NK-92 (cell line): ENCODE data around the gene DNAAF2.
A peak's percentile ranks its signal among the peaks of the same experiment; 100 is the strongest.
"Not testable (repeated sequence)": the region's sequence is repeated elsewhere in the genome, so short reads cannot be mapped to it uniquely, and the experiment has no call there.

Experiments
- DNase-seq: peaks from one replicate; lab custom pipeline; 2025; ENCODE audit not compliant: unreplicated experiment; lab: John Stamatoyannopoulos, UW

The DNAAF2 gene

GRCh38 chr14:49634547-49635334 lies at the start of gene DNAAF2:
TSS of gene DNAAF2 (minus strand) at chr14:49635244. CDS start at chr14:49635149, 95 bp downstream.
- DNase-seq, result no peak

- DNase-seq, result no peak
Measured at GRCh38 chr14:49679271-49679670, 44.2 kb upstream of the DNAAF2 start.

GRCh38 chr14:49677643-49678042 lies 42.6 kb upstream of the DNAAF2 start:
- no peak for DNase-seq

- no peak for DNase-seq
Measured at GRCh38 chr14:49673586-49673985, 38.5 kb upstream of the DNAAF2 start.

- DNase-seq, result no peak
Measured at GRCh38 chr14:49670475-49670874, 35.4 kb upstream of the DNAAF2 start.

GRCh38 chr14:49659526-49660455 lies 24.7 kb upstream of the DNAAF2 start:
- no peak for DNase-seq

- not testable (repeated sequence) for DNase-seq
Measured at GRCh38 chr14:49657500-49657899, 22.5 kb upstream of the DNAAF2 start.

- DNase-seq, result no peak
Measured at GRCh38 chr14:49654511-49654910, 19.5 kb upstream of the DNAAF2 start.

GRCh38 chr14:49653508-49653907 lies 18.5 kb upstream of the DNAAF2 start:
- no peak for DNase-seq

- no peak for DNase-seq
Measured at GRCh38 chr14:49642163-49642562, 7.1 kb upstream of the DNAAF2 start.

GRCh38 chr14:49641697-49642129 lies 6.7 kb upstream of the DNAAF2 start:
- no peak for DNase-seq

- DNase-seq, result no peak
Measured at GRCh38 chr14:49640540-49641417, 5.7 kb upstream of the DNAAF2 start.

- no peak for DNase-seq
Measured at GRCh38 chr14:49637534-49638078, 2.6 kb upstream of the DNAAF2 start.

- no peak for DNase-seq
Measured at GRCh38 chr14:49636866-49637265, 1.8 kb upstream of the DNAAF2 start.

- peak; percentile 65 for DNase-seq
Measured at GRCh38 chr14:49633640-49634546, 1.2 kb downstream of the DNAAF2 start.

- DNase-seq, result no peak
Measured at GRCh38 chr14:49623941-49624839, 10.9 kb downstream of the DNAAF2 start.

- no peak for DNase-seq
Measured at GRCh38 chr14:49623387-49623786, 11.7 kb downstream of the DNAAF2 start.

- no peak for DNase-seq
Measured at GRCh38 chr14:49622022-49622607, 12.9 kb downstream of the DNAAF2 start.
